HG03025 (cell line): ENCODE results near the gene NDRG2.
"Not testable (repeated sequence)": the region's sequence is repeated elsewhere in the genome, so short reads cannot be mapped to it uniquely, and the experiment has no call there.

ENCODE experiments used
- ATAC-seq: cut with Tn5 transposase; IDR thresholded peaks from one replicate; pipeline ENCODE4 v1.9.1; 2021; ENCODE audit warnings: mild to moderate bottlenecking, moderate library complexity; ENCODE audit not compliant: unreplicated experiment, low FRiP score

NDRG2 gene

DNA sequence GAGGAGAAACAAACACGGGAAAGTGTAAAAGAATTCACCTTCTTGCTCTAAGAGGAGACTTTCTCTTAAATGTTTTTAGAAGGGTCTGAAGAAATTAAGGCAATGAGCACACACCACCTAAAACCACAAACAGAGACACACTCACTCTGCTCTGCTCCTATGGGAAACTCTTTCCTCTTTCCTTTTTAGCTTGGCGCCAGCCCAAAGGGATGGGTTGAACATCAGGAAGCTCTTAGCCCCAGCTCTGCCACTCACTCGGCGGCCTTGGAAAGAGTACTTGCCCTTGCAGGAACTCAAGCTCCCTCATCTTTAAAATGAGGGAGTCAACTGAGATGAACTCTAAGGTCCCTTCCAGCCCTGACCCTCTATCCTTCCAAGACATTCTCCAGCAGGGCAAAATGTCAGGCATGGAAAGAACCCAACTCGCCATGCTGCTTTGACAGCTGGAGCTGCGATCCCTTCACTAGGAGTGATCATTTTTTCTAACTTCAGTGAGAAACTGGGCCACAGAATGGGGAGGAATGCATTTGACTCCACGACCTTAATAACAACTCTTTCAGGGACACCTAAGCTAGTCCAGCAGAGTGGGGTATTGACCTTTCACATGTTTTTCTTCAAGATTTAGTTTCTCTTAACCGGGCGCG is 31.8 kb upstream of the NDRG2 start:
- ATAC-seq, result no peak

DNA sequence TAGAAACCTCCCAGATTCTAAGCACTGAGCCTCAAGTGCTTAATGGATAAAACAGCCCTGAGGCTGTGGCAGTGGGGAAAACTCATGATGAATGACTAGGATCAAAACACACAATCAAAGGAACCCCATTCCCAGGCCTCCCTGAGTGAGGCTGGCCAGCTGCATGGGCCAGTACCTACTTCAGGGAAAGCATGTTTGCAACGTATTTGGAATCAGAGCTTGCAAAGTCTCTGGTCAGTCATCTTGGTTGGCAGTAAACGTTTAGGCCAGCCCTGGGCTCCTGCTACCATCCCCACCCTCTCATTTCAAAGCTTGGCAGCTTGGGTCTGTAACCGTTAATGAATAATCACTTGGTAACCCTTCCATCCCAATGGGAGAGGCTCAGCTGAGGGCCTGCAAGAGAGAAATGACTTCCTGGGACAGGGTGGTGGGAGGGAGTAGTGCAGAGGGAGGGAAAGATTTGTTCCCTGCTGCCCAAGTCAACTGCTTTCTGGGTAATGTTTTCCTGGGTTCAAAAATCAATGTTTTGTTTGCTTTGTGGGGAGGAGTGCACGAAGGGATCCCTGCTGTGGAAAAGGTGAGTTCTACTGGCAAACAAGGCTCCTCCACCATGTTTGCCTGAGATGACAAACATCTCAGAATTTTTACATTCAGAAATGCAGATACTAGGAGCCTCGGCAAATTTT is 30.7 kb upstream of the NDRG2 start:
- no peak for ATAC-seq

GRCh38 chr14:21054768-21055145 is 29.9 kb upstream of the NDRG2 start:
- ATAC-seq, result no peak

DNA sequence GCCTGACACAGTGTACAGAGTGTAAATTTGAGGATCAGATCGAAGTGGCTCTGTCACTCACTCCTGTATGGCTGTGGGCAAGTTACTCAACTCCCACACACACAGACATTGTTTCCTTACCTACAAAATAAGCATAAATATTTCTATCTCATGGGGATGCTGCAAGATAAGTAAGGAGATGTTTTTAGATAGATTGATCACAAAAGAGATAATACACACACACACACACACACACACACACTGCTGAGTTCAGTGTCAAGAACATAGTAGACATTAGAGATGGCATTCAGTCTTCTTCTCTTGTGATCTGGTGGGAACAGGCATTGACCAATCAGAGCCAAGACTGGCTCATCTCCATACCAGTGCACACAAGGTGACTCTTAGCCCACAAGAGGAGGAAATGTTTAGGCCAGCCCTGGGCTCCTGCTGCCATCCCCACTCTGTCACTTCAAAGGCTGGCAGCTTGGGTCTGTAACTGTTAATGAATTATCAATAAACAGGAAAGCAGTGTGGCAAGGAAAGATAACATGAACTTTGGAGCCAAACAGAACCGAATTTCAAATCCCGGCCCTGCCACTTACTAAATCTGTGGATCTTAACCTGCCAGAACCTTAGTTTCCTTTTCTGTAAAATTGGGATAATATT is 29.4 kb upstream of the NDRG2 start:
- ATAC-seq, result no peak

GRCh38 chr14:21053184-21054122 is 28.6 kb upstream of the NDRG2 start:
- ATAC-seq, result no peak

DNA sequence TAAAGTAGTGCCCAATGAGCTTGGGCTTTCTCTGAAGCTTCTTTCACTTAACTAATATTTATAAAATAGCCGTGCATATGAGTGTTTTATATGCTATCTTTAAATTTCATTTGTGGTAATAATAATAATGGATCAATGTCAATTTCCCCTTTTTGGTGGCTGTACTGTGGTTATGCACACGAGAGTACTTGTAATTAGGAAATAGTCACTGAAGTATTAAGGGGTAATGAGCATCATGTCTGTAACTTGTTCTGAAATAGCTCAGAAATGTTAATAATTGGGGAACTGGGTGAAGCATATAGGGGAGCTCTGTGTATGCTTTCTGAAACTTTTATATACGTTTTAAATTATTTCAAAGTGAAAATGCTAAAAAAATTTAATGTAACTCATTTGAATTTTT is 25.7 kb upstream of the NDRG2 start:
- no peak for ATAC-seq

GRCh38 chr14:21049271-21049673 is 24.4 kb upstream of the NDRG2 start:
- ATAC-seq, result no peak

DNA sequence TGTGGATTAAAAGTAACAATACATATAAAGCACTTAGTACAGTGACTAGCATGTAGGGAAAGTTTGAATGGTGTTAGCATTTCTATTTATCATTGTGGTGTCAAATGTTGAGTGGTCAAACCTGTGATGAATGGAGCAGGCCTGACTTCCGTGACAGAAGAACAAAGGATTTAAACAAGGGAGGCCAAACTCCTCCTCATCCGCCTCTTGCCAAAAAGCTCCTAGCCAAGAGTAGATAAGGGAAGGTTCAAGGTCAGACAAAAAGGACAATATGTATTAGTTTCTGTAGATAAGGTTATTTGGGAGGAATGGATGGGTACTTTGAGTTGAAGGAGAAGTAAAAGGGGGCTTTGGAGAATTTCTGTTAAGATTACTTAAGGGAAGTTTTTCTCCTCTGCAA is 23.8 kb upstream of the NDRG2 start:
- ATAC-seq, result no peak

GRCh38 chr14:21047378-21047781 is 22.5 kb upstream of the NDRG2 start:
- no peak for ATAC-seq

DNA sequence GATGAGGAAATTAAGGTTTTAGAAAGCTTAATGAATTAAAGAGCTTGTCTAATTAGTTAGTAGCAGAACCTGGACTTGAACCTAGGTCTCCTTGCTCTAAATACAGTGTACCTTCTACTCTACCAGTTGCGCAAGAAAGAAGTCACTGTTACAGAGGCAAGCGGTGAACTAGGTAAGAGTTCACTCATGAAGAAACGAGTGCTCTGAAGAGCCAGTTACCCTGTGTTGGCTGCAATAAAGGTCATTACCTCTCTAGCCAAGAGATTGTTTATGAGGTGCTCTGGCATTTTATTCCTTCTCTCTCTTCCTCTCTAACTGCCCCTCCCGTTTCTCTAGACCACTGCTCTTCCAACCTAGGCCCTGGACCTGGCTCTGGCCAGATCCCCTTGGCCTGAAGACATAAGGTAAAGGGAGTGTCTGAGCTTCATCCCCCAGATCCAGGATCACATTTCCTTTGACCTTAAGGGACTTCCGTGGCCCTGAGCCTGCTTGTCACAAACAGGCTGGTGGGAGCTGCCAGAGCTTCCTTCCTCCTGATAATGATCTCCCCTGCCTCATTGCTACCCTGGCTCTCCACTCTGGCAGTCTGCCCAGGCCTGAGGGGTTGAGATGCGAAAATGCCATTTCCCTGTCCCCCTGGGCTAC is 19.2 kb upstream of the NDRG2 start:
- ATAC-seq, result no peak

DNA sequence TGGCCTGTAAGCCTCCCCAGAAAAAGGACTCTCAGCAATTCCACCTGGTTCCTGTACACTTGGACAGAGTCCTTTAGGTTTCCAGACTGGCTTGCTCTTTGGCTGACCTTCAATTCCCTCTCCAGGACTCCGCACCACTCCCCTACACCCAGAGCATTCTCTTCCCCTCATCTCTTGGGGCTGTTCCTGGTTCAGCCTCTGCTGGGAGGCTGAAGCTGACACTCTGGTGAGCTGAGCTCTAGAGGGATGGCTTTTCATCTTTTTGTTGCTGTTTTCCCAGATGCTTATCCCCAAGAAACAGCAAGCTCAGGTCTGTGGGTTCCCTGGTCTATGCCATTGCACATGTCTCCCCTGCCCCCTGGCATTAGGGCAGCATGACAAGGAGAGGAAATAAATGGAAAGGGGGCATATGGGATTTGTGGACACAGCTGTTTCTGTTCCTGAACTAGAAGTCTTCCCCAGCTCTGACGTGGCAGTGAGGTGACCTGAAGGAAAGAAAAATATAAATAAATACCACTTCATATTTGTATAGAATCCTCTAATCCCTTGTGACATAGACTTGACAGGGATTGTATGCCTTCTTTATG is 18.6 kb upstream of the NDRG2 start:
- ATAC-seq, result no peak

DNA sequence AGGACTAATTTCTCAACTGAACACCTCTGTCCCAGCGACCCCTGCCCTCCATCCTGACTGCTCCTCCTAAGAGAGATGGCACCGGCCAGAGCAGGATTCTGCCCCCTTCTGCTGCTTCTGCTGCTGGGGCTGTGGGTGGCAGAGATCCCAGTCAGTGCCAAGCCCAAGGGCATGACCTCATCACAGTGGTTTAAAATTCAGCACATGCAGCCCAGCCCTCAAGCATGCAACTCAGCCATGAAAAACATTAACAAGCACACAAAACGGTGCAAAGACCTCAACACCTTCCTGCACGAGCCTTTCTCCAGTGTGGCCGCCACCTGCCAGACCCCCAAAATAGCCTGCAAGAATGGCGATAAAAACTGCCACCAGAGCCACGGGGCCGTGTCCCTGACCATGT is 18.1 kb upstream of the NDRG2 start:
- ATAC-seq, result no peak

- no peak for ATAC-seq
Observed at GRCh38 chr14:21041676-21042433, 17.0 kb upstream of the NDRG2 start, which contains the start of gene RNASE7. Gene RNASE7, plus strand, starts transcription at chr14:21042362. Its CDS starts 631 bp downstream, at chr14:21042993.

DNA sequence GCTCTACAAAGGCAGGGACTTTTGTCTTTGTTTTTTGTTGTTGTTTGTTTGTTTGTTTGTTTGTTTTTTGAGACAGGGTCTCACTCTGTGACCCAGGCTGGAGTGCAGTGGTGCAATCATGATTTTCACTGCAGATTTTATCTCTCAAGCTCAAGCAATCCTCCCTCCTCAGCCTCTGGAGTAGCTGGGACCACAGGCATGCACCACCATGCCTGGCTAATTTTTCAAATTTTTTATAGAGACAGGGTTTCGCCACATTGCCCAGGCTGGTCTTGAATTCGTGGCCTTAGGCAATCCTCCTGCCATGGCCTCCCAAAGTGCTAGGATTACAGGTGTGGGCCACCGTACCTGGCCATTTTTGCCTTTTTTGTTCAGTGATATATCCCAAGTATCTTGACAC is 16.1 kb upstream of the NDRG2 start:
- ATAC-seq, result not testable (repeated sequence)

GRCh38 chr14:21040370-21040925 is 15.6 kb upstream of the NDRG2 start:
- no peak for ATAC-seq

GRCh38 chr14:21039585-21040369 is 14.9 kb upstream of the NDRG2 start:
- ATAC-seq, result no peak

- ATAC-seq, result no peak
Observed at GRCh38 chr14:21038441-21039422, 13.9 kb upstream of the NDRG2 start.
